PC-3 (cell line): Measurements from ENCODE around the gene TMEM54.

Experiments used
- EZH2 ChIP-seq: fragments of 300-600 bp; sonication (generic); IDR thresholded peaks from one replicate; pipeline ENCODE4 v1.6.1; 2017; ENCODE audit warnings: antibody characterized with exemption, mild to moderate bottlenecking, low read length; ENCODE audit not compliant: unreplicated experiment
- TF ChIP-seq, protein P1 (sequence below): fragments of 300-600 bp; sonication (generic); conservative IDR thresholded peaks from 2 replicates; pipeline ENCODE4 v1.5.1; 2017; ENCODE audit warnings: antibody characterized with exemption, low read depth, mild to moderate bottlenecking, low read length

DNA sequence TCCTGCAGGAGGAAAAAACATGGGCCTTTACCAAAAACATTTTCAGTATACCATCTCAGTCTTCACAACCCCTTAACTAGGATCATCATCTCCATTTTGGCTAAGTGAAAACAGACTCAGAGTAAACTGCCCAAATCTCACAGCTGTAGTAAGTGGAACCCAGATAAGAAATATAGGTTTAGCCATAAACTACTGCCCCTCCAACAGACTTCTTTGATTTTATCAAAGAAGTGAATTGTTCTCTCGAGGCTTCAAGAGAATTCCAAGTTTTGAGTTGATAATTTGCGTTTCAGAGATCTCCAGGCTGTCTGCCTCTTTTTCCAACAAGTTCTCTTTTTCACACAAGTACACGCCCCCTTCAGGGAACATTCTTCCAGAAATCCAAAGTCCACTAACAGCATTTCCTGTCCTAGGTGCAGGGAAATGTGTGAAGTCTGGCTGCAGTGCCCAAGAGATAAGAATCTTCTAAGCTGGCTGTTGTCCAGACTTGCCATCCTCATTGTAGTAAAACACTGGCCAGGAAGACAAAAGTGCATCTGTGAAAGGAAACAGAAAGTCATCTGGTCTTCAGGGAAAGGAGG, 32.6 kb upstream of the TMEM54 start:
- TF ChIP-seq, protein P1, sequence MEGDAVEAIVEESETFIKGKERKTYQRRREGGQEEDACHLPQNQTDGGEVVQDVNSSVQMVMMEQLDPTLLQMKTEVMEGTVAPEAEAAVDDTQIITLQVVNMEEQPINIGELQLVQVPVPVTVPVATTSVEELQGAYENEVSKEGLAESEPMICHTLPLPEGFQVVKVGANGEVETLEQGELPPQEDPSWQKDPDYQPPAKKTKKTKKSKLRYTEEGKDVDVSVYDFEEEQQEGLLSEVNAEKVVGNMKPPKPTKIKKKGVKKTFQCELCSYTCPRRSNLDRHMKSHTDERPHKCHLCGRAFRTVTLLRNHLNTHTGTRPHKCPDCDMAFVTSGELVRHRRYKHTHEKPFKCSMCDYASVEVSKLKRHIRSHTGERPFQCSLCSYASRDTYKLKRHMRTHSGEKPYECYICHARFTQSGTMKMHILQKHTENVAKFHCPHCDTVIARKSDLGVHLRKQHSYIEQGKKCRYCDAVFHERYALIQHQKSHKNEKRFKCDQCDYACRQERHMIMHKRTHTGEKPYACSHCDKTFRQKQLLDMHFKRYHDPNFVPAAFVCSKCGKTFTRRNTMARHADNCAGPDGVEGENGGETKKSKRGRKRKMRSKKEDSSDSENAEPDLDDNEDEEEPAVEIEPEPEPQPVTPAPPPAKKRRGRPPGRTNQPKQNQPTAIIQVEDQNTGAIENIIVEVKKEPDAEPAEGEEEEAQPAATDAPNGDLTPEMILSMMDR = no peak
- TF ChIP-seq EZH2 = no peak
